HG03442 (cell line): ENCODE data around the gene BANP.
"Not testable (repeated sequence)": the region's sequence is repeated elsewhere in the genome, so short reads cannot be mapped to it uniquely, and the experiment has no call there.

Experiments
- ATAC-seq: cut with Tn5 transposase; IDR thresholded peaks from one replicate; pipeline ENCODE4 v1.9.1; 2021; ENCODE audit warnings: mild to moderate bottlenecking, moderate library complexity; ENCODE audit not compliant: unreplicated experiment

Gene BANP

GRCh38 chr16:88098731-88099562 lies 147.7 kb downstream of the BANP start:
- not testable (repeated sequence) for ATAC-seq

GRCh38 chr16:88099563-88099890 lies 148.3 kb downstream of the BANP start:
- ATAC-seq, result no peak

GRCh38 chr16:88099956-88100355 lies 148.7 kb downstream of the BANP start:
- not testable (repeated sequence) for ATAC-seq

- ATAC-seq, result not testable (repeated sequence)
Measured at GRCh38 chr16:88100801-88101622, 149.8 kb downstream of the BANP start.

- not testable (repeated sequence) for ATAC-seq
Measured at GRCh38 chr16:88101623-88102105, 150.4 kb downstream of the BANP start.

- ATAC-seq, result no peak
Measured at GRCh38 chr16:88102597-88102996, 151.4 kb downstream of the BANP start.

- ATAC-seq, result no peak
Measured at GRCh38 chr16:88103011-88103410, 151.8 kb downstream of the BANP start.

GRCh38 chr16:88103581-88104188 lies 152.5 kb downstream of the BANP start:
- no peak for ATAC-seq

GRCh38 chr16:88104363-88104762 lies 153.1 kb downstream of the BANP start:
- not testable (repeated sequence) for ATAC-seq

GRCh38 chr16:88105574-88106140 lies 154.4 kb downstream of the BANP start:
- not testable (repeated sequence) for ATAC-seq

GRCh38 chr16:88106566-88106965 lies 155.3 kb downstream of the BANP start:
- not testable (repeated sequence) for ATAC-seq

GRCh38 chr16:88108762-88109161 lies 157.5 kb downstream of the BANP start:
- no peak for ATAC-seq

GRCh38 chr16:88109726-88110621 lies 158.7 kb downstream of the BANP start:
- not testable (repeated sequence) for ATAC-seq

GRCh38 chr16:88110875-88111494 lies 159.8 kb downstream of the BANP start:
- ATAC-seq, result not testable (repeated sequence)

GRCh38 chr16:88111976-88112375 lies 160.7 kb downstream of the BANP start:
- not testable (repeated sequence) for ATAC-seq

- ATAC-seq, result no peak
Measured at GRCh38 chr16:88113545-88114045, 162.4 kb downstream of the BANP start.

- ATAC-seq, result not testable (repeated sequence)
Measured at GRCh38 chr16:88114541-88115228, 163.5 kb downstream of the BANP start.

GRCh38 chr16:88116121-88116520 lies 164.9 kb downstream of the BANP start:
- ATAC-seq, result no peak

- no peak for ATAC-seq
Measured at GRCh38 chr16:88117476-88117868, 166.2 kb downstream of the BANP start.
